LNCaP clone FGC (cell line): ENCODE results near the gene KIAA0825.
"Not testable (repeated sequence)": the region's sequence is repeated elsewhere in the genome, so short reads cannot be mapped to it uniquely, and the experiment has no call there.

ENCODE experiments used
- DNase-seq: peaks from one replicate; pipeline ENCODE4 v3.0.0-alpha.2; 2011; ENCODE audit warnings: low read depth
- H3K4me3 ChIP-seq: 2 replicates; pipeline ENCODE4 v1.5.1; 2011; ENCODE audit warnings: mild to moderate bottlenecking, low read depth, low read length, control low read depth
- TF ChIP-seq, protein P1 (sequence below): IDR thresholded peaks from 2 replicates; pipeline ENCODE4 v1.5.1; 2012; ENCODE audit warnings: mild to moderate bottlenecking; ENCODE audit not compliant: control insufficient read depth, insufficient read depth; ENCODE audit errors: extremely low read depth

KIAA0825 gene

GRCh38 chr5:94180761-94181160 is 437.6 kb downstream of the KIAA0825 start:
- TF ChIP-seq, protein P1, sequence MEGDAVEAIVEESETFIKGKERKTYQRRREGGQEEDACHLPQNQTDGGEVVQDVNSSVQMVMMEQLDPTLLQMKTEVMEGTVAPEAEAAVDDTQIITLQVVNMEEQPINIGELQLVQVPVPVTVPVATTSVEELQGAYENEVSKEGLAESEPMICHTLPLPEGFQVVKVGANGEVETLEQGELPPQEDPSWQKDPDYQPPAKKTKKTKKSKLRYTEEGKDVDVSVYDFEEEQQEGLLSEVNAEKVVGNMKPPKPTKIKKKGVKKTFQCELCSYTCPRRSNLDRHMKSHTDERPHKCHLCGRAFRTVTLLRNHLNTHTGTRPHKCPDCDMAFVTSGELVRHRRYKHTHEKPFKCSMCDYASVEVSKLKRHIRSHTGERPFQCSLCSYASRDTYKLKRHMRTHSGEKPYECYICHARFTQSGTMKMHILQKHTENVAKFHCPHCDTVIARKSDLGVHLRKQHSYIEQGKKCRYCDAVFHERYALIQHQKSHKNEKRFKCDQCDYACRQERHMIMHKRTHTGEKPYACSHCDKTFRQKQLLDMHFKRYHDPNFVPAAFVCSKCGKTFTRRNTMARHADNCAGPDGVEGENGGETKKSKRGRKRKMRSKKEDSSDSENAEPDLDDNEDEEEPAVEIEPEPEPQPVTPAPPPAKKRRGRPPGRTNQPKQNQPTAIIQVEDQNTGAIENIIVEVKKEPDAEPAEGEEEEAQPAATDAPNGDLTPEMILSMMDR = no peak
- no peak for DNase-seq
- no peak overlapping the region for H3K4me3 ChIP-seq

DNA sequence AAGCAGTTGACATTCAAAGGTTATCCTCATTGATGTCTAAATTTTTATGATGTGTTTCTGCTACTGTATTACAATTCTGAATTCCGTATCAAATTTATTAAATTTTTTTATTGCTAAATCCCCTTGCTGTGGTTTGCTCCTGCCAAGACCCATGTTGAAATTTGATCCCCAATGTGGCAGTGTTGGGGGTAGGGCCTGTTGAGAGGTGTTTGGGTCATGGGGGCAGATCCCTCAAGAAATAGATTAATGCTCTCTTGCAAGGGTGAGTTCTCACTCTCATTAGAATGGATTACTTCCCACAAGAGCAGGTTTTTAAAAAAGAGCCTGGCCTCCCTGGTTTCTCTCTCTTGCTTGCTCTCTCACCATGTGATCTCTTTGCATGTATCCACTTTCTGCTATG is 442.5 kb downstream of the KIAA0825 start:
- TF ChIP-seq, protein P1 = no peak
- no peak for DNase-seq
- H3K4me3 ChIP-seq = no peak overlapping the region

GRCh38 chr5:94174748-94175411 is 443.5 kb downstream of the KIAA0825 start:
- DNase-seq = no peak
- H3K4me3 ChIP-seq = no peak overlapping the region
- TF ChIP-seq, protein P1 = no peak

GRCh38 chr5:94173100-94173499 is 445.3 kb downstream of the KIAA0825 start:
- TF ChIP-seq, protein P1 = no peak
- H3K4me3 ChIP-seq = no peak overlapping the region
- DNase-seq = no peak

GRCh38 chr5:94171070-94171469 is 447.3 kb downstream of the KIAA0825 start:
- H3K4me3 ChIP-seq, DNase-seq: not testable (repeated sequence)

DNA sequence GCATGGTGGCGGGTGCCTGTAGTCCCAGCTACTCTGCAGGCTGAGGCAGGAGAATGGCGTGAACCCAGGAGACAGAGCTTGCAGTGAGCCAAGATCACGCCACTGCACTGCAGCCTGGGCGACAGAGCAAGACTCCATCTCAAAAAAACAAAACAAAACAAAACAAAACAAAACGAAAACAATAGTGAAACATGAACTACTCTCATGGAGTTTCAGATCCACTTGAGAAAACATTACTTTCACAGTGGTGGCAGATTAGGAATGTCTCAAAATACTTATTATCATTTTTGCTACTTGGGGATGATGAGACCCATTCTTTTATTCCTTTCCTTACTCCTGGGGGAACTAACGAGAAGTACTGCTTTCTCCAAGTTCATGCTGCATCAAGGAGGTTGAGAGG is 448.2 kb downstream of the KIAA0825 start:
- H3K4me3 ChIP-seq = not testable (repeated sequence)

DNA sequence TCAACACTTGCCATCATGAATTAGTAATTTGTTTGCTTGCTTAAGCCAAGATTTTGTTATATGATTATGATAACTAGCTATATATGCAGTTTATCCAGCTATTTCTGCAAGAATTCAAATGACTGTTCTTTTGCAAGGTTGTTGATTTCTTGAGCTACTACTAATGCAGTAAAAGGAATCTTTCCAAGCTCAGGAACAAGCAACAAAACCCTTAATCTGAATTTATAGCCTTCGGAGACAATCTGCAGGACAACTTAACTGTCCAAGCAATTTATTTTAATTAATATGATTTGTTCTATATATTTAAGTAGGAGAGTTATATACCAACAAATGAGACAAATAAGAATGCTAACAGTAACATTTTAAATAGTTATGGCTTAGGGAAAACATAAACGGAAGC is 450.3 kb downstream of the KIAA0825 start:
- H3K4me3 ChIP-seq = no peak overlapping the region
- DNase-seq = no peak
- TF ChIP-seq, protein P1 = no peak

More for the DNA sequence above, 448.2 kb downstream of the KIAA0825 start:
- not testable (repeated sequence) for DNase-seq

DNA sequence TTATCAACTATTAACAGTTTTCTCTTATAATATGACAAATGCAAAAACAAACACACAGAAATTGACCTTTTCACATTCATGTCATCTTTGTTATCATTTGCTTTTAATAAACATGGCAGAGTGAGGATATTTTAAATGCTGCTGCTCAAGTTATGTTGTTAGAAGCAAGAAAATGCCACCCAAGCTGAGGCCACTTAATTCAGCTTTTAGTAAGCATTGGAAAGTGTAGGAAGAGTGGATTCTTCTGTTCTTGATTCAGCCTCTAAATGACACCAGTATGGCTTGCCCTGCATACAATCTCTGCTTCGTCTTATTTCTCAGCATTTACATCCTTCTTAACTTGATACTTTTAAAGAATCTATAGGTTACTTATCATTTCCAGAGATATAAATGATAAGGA is 456.6 kb downstream of the KIAA0825 start:
- H3K4me3 ChIP-seq = no peak overlapping the region
- TF ChIP-seq, protein P1 = no peak
- DNase-seq = no peak
